ENCODE results near the gene TNNC1. TPM values are rescaled to one million over a fixed set of nuclear protein-coding genes. Genes with fewer than 3 reads are reported as not detected.

Gene TNNC1
- total RNA-seq, 1 donor from 2014 or later, result 0.67 TPM

DNA sequence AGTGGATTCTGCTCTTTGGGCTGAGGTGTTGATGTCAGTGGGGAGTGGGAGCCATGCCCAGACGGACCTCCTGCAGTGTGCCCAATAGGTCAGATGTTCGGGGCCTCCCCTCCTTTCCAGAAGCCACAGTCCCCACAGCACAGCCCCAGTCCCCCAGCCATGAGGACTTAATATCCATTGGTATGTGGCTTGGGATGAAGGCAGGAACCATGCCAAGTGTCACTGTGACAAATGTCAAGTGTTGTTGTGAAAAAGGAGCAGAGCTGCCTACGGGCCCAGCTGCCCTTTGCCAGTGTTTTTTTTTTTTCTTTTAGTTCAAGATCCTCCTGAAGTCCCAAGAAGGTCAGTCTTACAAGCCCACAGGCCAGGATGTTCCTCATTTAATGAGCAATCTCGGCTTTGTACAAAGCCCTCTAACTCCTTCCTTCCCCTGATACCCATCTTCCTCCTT is 21.1 kb downstream of the TNNC1 start:
- Mint-ChIP-seq H3K4me3 (no peak overlapping the region), H3K36me3 (ENCODE audit: low read depth) (no peaks in the 10 kb centered on the region), H3K27me3 (ENCODE audit: insufficient read depth) (peaks cover 9% of the 10 kb centered on the region), H3K9me3 (no peaks in the 10 kb centered on the region), H3K4me1 (ENCODE audit: low read depth) (no peaks in the 10 kb centered on the region), H3K27ac (no peak overlapping the region)
- intact Hi-C loops (cut with micrococcal nuclease), result no loop called here
- no peak for DNase-seq (ENCODE audit: low spot score)

- intact Hi-C loops (cut with micrococcal nuclease), result no loop called here
- Mint-ChIP-seq H3K4me1 (ENCODE audit: low read depth) (no peaks in the 10 kb centered on the region), H3K9me3 (no peaks in the 10 kb centered on the region), H3K27ac (no peak overlapping the region), H3K36me3 (ENCODE audit: low read depth) (no peaks in the 10 kb centered on the region), H3K27me3 (ENCODE audit: insufficient read depth) (peaks cover 8% of the 10 kb centered on the region), H3K4me3 (no peak overlapping the region)
- no peak for DNase-seq (ENCODE audit: low spot score)
Observed at GRCh38 chr3:52432225-52432624, 21.6 kb downstream of the TNNC1 start.

DNA sequence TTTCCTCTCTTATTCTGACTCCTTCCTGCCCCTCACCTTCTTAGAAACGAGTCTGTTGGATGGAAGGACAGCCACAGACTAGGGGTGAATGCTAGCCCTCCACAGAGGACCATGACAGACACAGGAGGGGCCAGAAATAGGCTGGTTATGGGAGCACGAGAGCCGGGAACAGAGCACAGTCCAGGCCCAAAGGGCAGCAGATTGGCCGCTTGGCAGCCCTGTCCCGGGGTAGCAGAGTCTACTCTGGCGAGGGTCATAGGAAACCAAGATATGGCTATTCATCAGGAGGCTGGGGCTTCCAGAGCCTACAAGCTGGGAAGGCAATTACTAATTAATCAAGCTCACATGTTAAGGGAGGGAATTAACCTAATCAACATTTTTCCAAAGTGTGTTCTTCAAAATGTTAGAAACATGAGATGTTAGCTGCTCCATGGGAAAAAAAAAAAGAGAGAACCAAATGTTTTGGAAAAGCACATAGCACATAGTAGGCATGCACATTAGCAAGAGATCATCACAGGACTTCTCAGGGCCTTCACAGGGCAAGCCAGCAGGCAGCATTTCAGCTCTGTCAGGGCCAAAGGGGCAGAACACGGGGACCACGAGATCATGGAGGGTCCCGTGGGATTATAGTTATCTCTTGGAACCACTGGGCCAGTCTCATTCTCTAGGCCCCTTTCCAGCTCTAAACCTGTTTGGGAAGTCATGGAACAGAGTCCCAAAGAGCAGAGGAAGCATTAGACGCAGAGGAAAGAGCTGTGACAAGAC is 22.2 kb downstream of the TNNC1 start:
- no peak overlapping the region for H3K4me3 Mint-ChIP-seq
- H3K27ac Mint-ChIP-seq, result no peak overlapping the region
- intact Hi-C loops (cut with micrococcal nuclease), result no loop called here
- no peaks in the 10 kb centered on the region for H3K9me3 Mint-ChIP-seq
- H3K27me3 Mint-ChIP-seq (ENCODE audit: insufficient read depth), result peaks cover 9% of the 10 kb centered on the region
- H3K36me3 Mint-ChIP-seq (ENCODE audit: low read depth), result no peaks in the 10 kb centered on the region
- DNase-seq (ENCODE audit: low spot score), result no peak
- no peaks in the 10 kb centered on the region for H3K4me1 Mint-ChIP-seq (ENCODE audit: low read depth)

GRCh38 chr3:52430416-52430810 is 23.4 kb downstream of the TNNC1 start:
- H3K27ac Mint-ChIP-seq, result no peak overlapping the region
- H3K36me3 Mint-ChIP-seq (ENCODE audit: low read depth), result no peaks in the 10 kb centered on the region
- intact Hi-C loops (cut with micrococcal nuclease), result no loop called here
- no peak for DNase-seq (ENCODE audit: low spot score)
- peaks cover 14% of the 10 kb centered on the region for H3K27me3 Mint-ChIP-seq (ENCODE audit: insufficient read depth)
- H3K4me1 Mint-ChIP-seq (ENCODE audit: low read depth), result no peaks in the 10 kb centered on the region
- H3K9me3 Mint-ChIP-seq, result no peaks in the 10 kb centered on the region
- no peak overlapping the region for H3K4me3 Mint-ChIP-seq

GRCh38 chr3:52429779-52430415 is 23.9 kb downstream of the TNNC1 start:
- Mint-ChIP-seq H3K4me3 (no peak overlapping the region), H3K27me3 (ENCODE audit: insufficient read depth) (peaks cover 14% of the 10 kb centered on the region), H3K9me3 (no peaks in the 10 kb centered on the region), H3K4me1 (ENCODE audit: low read depth) (no peaks in the 10 kb centered on the region), H3K27ac (no peak overlapping the region), H3K36me3 (ENCODE audit: low read depth) (no peaks in the 10 kb centered on the region)
- intact Hi-C loops (cut with micrococcal nuclease), result no loop called here
- no peak for DNase-seq (ENCODE audit: low spot score)

DNA sequence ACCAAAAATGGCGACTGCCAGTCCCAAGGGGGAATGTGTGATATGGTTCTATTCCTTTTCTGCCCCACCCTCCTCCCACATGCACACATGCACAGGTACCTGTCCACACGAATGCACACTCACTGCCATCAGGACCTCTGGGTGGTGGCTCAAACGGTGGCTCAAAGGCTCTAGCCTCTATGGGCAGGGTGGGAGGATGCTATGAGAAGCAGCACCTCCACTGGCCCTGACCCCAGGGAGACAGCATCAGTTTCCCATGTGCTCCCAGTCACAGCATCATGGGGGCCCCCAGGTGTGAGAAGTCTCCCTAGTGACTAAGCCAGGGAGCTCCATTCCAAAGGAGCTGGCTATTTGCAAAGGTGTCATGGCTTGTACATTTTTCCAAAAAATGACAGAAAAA is 24.8 kb downstream of the TNNC1 start:
- Mint-ChIP-seq H3K4me1 (ENCODE audit: low read depth) (no peaks in the 10 kb centered on the region), H3K27ac (no peak overlapping the region), H3K27me3 (ENCODE audit: insufficient read depth) (peaks cover 14% of the 10 kb centered on the region), H3K9me3 (no peaks in the 10 kb centered on the region), H3K4me3 (no peak overlapping the region), H3K36me3 (ENCODE audit: low read depth) (no peaks in the 10 kb centered on the region)
- no peak for DNase-seq (ENCODE audit: low spot score)
- intact Hi-C loops (cut with micrococcal nuclease), result no loop called here

- no peaks in the 10 kb centered on the region for H3K4me1 Mint-ChIP-seq (ENCODE audit: low read depth)
- H3K9me3 Mint-ChIP-seq, result no peaks in the 10 kb centered on the region
- H3K27me3 Mint-ChIP-seq (ENCODE audit: insufficient read depth), result peaks cover 12% of the 10 kb centered on the region
- no peaks in the 10 kb centered on the region for H3K36me3 Mint-ChIP-seq (ENCODE audit: low read depth)
- H3K27ac Mint-ChIP-seq, result no peak overlapping the region
- H3K4me3 Mint-ChIP-seq, result no peak overlapping the region
- intact Hi-C loops (cut with micrococcal nuclease), result loop anchor here (1.0 kb wide), 1 partner anchor 19 kb away; no protein-coding TSS in a partner anchor
- DNase-seq (ENCODE audit: low spot score), result no peak
Observed at GRCh38 chr3:52428151-52429005, 25.5 kb downstream of the TNNC1 start.

DNA sequence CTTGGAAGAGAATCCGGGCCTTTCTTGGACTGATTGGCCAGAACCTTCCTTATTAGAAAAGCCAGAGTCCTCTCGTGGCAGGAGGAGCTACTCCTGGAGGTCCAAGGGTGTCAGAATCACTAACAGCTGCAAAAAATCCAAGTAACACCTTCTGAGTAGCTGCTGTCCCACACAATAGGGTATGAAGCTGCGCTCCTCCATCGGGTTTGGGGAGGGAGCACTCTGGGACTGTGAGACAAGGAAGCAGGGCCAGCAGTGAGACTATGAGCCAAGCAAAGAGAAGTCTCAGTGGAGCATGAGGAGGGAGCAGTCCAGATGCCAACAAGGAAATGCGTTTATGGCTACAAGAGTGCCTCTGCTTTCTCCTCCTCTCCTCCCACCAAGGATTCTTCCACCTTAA is 30.7 kb downstream of the TNNC1 start:
- H3K27ac Mint-ChIP-seq, result no peak overlapping the region
- no peaks in the 10 kb centered on the region for H3K4me1 Mint-ChIP-seq (ENCODE audit: low read depth)
- H3K27me3 Mint-ChIP-seq (ENCODE audit: insufficient read depth), result peaks cover 11% of the 10 kb centered on the region
- DNase-seq (ENCODE audit: low spot score), result no peak
- H3K4me3 Mint-ChIP-seq, result no peak overlapping the region
- no peaks in the 10 kb centered on the region for H3K36me3 Mint-ChIP-seq (ENCODE audit: low read depth)
- intact Hi-C loops (cut with micrococcal nuclease), result no loop called here
- no peaks in the 10 kb centered on the region for H3K9me3 Mint-ChIP-seq

DNA sequence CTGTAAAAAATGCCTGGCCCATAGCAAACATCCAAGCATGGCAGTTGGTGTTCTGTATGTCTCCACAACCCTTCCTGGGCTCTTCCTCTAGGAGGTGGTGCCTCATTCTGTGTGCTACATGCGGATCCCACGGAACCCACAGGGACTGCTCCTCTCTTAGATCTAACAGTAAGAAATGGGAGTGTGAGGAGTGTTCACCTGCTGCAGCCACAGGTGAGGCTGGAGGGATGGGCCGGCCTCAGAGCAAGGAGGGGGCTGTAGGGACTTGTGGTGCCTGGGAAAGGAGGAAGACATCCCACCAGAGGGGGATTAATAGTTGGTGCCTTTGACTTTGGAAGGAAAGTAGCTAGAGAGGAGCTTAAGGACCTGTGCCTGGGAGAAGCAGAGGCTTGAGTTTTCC is 31.2 kb downstream of the TNNC1 start:
- Mint-ChIP-seq H3K9me3 (no peaks in the 10 kb centered on the region), H3K27me3 (ENCODE audit: insufficient read depth) (peaks cover 9% of the 10 kb centered on the region), H3K27ac (no peak overlapping the region), H3K4me3 (no peak overlapping the region), H3K4me1 (ENCODE audit: low read depth) (peaks cover 3% of the 10 kb centered on the region), H3K36me3 (ENCODE audit: low read depth) (peaks cover under 1% of the 10 kb centered on the region)
- no peak for DNase-seq (ENCODE audit: low spot score)
- intact Hi-C loops (cut with micrococcal nuclease), result no loop called here

- DNase-seq (ENCODE audit: low spot score), result no peak
- H3K27ac Mint-ChIP-seq, result no peak overlapping the region
- peaks cover 6% of the 10 kb centered on the region for H3K36me3 Mint-ChIP-seq (ENCODE audit: low read depth)
- H3K9me3 Mint-ChIP-seq, result no peaks in the 10 kb centered on the region
- intact Hi-C loops (cut with micrococcal nuclease), result no loop called here
- H3K4me3 Mint-ChIP-seq, result no peak overlapping the region
- H3K4me1 Mint-ChIP-seq (ENCODE audit: low read depth), result peaks cover 6% of the 10 kb centered on the region
- peaks cover 1% of the 10 kb centered on the region for H3K27me3 Mint-ChIP-seq (ENCODE audit: insufficient read depth)
Observed at GRCh38 chr3:52420388-52420787, 33.5 kb downstream of the TNNC1 start.

DNA sequence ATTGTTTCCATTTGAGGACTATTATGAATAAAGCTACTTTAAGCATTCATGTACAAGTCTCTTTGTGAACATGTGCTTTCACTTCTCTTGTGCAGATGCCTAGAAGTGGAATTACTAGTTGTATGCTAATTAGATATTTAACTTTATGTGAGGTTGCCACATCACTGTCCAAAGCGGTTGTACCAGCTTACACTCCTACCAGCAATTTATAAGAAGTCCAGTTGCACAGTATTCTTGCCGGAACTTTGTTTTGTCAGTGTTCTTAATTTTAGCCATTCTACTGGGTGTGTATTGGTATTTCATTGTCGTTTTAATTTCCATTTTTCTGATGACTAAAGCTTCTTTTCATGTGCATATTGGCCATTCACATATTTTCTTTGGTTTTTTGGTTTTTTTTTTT is 38.0 kb downstream of the TNNC1 start:
- no peaks in the 10 kb centered on the region for H3K27me3 Mint-ChIP-seq (ENCODE audit: insufficient read depth)
- H3K27ac Mint-ChIP-seq, result no peak overlapping the region
- no peak overlapping the region for H3K4me3 Mint-ChIP-seq
- no peaks in the 10 kb centered on the region for H3K9me3 Mint-ChIP-seq
- no peak for DNase-seq (ENCODE audit: low spot score)
- intact Hi-C loops (cut with micrococcal nuclease), result no loop called here
- peaks cover 9% of the 10 kb centered on the region for H3K36me3 Mint-ChIP-seq (ENCODE audit: low read depth)
- H3K4me1 Mint-ChIP-seq (ENCODE audit: low read depth), result peaks cover 36% of the 10 kb centered on the region

GRCh38 chr3:52408466-52408865 is 45.4 kb downstream of the TNNC1 start:
- DNase-seq (ENCODE audit: low spot score), result no peak
- Mint-ChIP-seq H3K27ac (peak overlapping the region; percentile 89), H3K36me3 (ENCODE audit: low read depth) (peaks cover 32% of the 10 kb centered on the region), H3K4me1 (ENCODE audit: low read depth) (peaks cover 39% of the 10 kb centered on the region), H3K9me3 (no peaks in the 10 kb centered on the region), H3K27me3 (ENCODE audit: insufficient read depth) (no peaks in the 10 kb centered on the region), H3K4me3 (peak overlapping the region; percentile 97)
- intact Hi-C loops (cut with micrococcal nuclease), result no loop called here

DNA sequence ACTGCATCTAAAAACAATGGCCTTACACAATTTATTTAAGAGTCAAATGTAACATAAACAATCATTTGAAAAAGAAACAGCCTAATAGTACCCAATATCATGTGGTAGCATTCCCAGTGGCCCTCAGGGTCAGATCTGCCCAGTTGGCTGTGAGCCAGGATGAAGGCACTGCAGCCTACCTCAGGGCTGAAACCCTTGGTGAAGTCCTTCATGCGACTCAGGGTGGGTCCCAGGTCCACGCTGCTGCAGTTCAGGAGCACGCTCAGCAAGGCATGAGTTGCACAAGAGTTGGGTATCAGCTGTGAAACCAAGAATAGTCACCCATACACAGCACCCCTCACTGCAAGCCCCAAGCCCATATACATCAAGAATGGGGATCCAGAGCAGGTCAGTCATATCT is 46.1 kb downstream of the TNNC1 start:
- Mint-ChIP-seq H3K27me3 (ENCODE audit: insufficient read depth) (no peaks in the 10 kb centered on the region), H3K9me3 (no peaks in the 10 kb centered on the region), H3K4me1 (ENCODE audit: low read depth) (peaks cover 33% of the 10 kb centered on the region), H3K4me3 (peak overlapping the region; percentile 97), H3K27ac (no peak overlapping the region), H3K36me3 (ENCODE audit: low read depth) (peaks cover 37% of the 10 kb centered on the region)
- no peak for DNase-seq (ENCODE audit: low spot score)
- intact Hi-C loops (cut with micrococcal nuclease), result no loop called here

Measured in activated T-helper 1 cell treated with anti-CD3 and anti-CD28 coated beads, Interleukin-12 subunit alpha, Interleukin-12 subunit beta, Interleukin-2, Interleukin-4 antibody, amounts not matched to agents 30 ng/mL and 10 ng/mL and 1 ng/mL, durations not matched to agents 14 hours and 24 hours and 36 hours (primary cell).